Cardiac ventricle fibroblast (primary cell): ENCODE measurements around the gene TCERG1. TPM values are rescaled to one million over a fixed set of nuclear protein-coding genes. Genes with fewer than 3 reads are reported as not detected.

ENCODE experiments used
- total RNA-seq: library from RNA; depleted of rRNA; stranded (reverse); fragments of >200 nt; gene quantifications from 2 replicates; pipeline ENCODE4 v1.2.3, GENCODE V29; 2015

The TCERG1 gene
- total RNA-seq, result 19.3 and 21.9 TPM in 2 replicates

GRCh38 chr5:146446861-146447733 lies at the start of gene TCERG1:
Gene TCERG1 (plus strand): TSS chr5:146447333. CDS start chr5:146447350, 17 bp downstream.

GRCh38 chr5:146516151-146516475 lies 69.0 kb downstream of the TCERG1 start, which contains the start of gene GPR151:
Gene GPR151 (minus strand): TSS chr5:146516190. CDS start chr5:146516113, 77 bp downstream.

Other genes with a start within 250 kb of the TCERG1 start
- 11.1 and 13.4 TPM in 2 replicates for gene RBM27, start 243.7 kb upstream of the TCERG1 start, total RNA-seq
- not detected in 2 replicates for gene POU4F3, start 108.5 kb upstream of the TCERG1 start, total RNA-seq
- gene GPR151, start 68.9 kb downstream of the TCERG1 start, total RNA-seq, result not detected in 2 replicates